GM18507 (cell line): ENCODE measurements around the gene RAB11FIP3.
A peak's percentile ranks its signal among the peaks of the same experiment; 100 is the strongest.

Experiments
- DNase-seq: peaks from one replicate; pipeline ENCODE4 v3.0.0; 2011; ENCODE audit warnings: low read depth; ENCODE audit not compliant: insufficient read length; ENCODE audit errors: extremely low spot score
- FAIRE-seq: peaks from 2 replicates; lab custom pipeline; 2011; peaks lifted over from hg19 to GRCh38; lab: Jason Lieb, UNC

RAB11FIP3 gene

DNA sequence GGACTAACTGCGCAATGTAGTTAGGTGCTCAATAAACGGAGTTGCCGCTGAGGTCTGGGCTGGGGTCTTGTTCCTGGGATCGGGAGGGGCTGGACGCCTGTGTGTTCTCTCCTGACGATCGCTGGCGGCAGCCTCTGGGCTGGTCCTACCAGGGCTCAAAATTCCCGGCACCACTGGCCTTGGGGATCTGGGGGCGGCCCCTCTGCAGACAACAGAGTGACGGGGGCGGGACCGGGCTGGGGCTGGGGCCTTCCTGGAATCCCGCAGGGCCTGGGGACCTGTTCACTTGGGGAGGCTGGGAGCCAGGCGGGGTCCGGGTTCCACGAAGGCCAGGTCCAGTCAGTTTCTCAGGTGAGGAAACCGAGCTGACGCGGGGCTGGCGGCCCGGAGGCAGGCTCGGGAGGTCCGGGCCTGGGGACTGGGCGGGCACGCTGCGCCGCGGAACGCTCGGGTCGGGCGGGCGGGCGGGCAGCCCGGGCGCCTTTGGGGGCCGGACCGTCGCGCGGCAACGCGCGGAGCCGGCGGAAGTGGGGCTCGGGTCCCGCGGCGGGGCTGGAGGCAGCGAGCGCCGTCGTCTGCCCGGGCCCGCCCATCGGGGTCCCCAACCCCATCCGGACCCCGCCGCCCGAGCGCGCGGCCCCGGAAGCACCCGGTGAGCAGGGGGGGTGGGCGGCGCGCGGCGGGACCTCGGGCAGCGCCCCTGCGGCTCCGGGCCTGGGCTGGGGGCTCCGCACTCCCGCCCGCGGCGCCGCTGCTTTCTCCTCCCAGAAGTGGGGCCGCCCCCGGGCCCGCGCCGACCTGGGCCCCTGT, 144.2 kb downstream of the RAB11FIP3 start, which contains the start of gene PIGQ:
Gene PIGQ, plus strand, starts transcription at position 524 of the 810 bp plus-strand sequence. CDS start 4,107 bp downstream, outside the sequence.
- FAIRE-seq: peak; percentile 48
- DNase-seq: peak; percentile 86
